Measurements from ENCODE around the gene CGB8. TPM values are rescaled to one million over a fixed set of nuclear protein-coding genes. Genes with fewer than 3 reads are reported as not detected.
"Not testable (repeated sequence)": the region's sequence is repeated elsewhere in the genome, so short reads cannot be mapped to it uniquely, and the experiment has no call there.

The CGB8 gene
- total and polyA plus RNA-seq, 4 donors = not detected

DNA sequence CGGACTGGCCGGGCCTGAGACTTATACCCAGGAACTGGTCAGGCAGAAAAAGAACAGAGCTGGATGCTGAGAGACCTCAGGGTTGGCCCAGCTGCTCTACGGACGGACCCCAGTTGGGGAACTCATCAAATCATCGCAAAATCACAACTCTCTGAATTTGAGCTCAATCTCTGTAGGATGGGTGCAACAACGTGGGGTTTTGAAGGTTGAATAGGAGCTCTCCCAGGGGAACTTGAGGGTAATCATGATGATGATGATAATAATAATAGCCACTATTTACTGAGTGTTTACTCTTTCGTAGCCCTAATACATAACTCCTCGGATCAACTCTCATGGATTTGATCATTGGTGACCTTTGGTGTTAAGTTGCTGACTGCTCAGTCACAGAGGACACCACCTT, 18.6 kb downstream of the CGB8 start:
- not testable (repeated sequence) for H3K9ac ChIP-seq (ENCODE audit: insufficient read depth in 1 of 2, low read length in 2 of 2); H3K4me3 ChIP-seq; H3K9me3 ChIP-seq (ENCODE audit: control insufficient read depth in 4 of 4, insufficient read depth in 3 of 4, low read length in 3 of 4); DNase-seq; H3K4me1 ChIP-seq (ENCODE audit: control insufficient read depth in 5 of 5, insufficient read depth in 5 of 5, low read length in 5 of 5); ATAC-seq (ENCODE audit: insufficient read depth, low FRiP score); H3K27ac ChIP-seq (ENCODE audit: low read depth in 1 of 2, low read length in 1 of 2); H3K36me3 ChIP-seq (ENCODE audit: control insufficient read depth in 4 of 4, insufficient read depth in 4 of 4, low read length in 4 of 4); H3K27me3 ChIP-seq (ENCODE audit: control insufficient read depth in 3 of 3, insufficient read depth in 3 of 3, low read length in 2 of 3)
- 91 to 94% methylated on average over 3 to 5 of the region's 8 CpGs for WGBS, 2 donors

DNA sequence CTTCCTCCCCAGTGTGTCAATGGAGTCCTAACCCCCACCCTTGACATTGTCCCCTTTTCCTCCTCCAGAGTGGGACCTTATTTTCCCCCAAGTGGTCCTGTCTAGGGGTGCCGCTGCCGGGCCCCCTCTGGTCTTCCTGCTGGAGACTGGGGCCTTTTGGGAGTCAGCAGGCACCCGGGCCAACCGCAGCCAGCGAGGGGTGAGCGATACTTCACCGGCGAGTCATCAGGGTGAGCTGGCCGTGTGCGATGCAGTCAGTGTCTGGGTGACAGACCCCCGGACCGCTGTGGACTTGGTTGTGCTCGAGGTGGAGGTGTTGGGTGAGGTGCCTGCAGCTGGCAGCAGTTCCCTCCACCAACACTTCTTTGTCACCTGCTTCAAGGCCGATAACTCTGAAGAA, 19.2 kb downstream of the CGB8 start:
- DNase-seq; H3K9ac ChIP-seq (ENCODE audit: insufficient read depth in 1 of 2, low read length in 2 of 2); H3K4me3 ChIP-seq; H3K27ac ChIP-seq (ENCODE audit: low read depth in 1 of 2, low read length in 1 of 2); H3K36me3 ChIP-seq (ENCODE audit: control insufficient read depth in 4 of 4, insufficient read depth in 4 of 4, low read length in 4 of 4); H3K9me3 ChIP-seq (ENCODE audit: control insufficient read depth in 4 of 4, insufficient read depth in 3 of 4, low read length in 3 of 4); H3K27me3 ChIP-seq (ENCODE audit: control insufficient read depth in 3 of 3, insufficient read depth in 3 of 3, low read length in 2 of 3); H3K4me1 ChIP-seq (ENCODE audit: control insufficient read depth in 5 of 5, insufficient read depth in 5 of 5, low read length in 5 of 5); ATAC-seq (ENCODE audit: insufficient read depth, low FRiP score): not testable (repeated sequence)
- WGBS, 2 donors = 86 to 95% methylated on average over 14 of the region's 14 CpGs

DNA sequence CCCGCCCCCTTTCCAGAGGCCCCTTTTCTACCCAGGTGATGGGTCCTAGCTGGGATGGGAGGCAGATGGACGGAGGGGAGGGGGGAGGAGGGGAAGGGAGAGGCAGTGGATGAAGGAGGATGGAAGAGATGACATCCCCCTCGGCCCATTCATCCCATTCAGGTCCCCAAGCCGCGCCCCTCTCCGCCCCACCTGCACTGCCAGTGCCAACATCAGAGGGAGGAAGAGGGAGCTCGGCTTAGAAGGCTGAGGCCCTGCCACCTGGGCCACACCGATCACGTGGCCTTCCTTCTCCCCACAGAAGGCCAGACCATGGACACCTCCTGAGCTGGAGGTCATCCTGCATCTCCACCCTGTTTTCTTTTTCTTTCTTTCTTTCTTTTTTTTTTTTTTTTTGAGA, 20.2 kb downstream of the CGB8 start:
- WGBS, 2 donors = 68 to 82% methylated on average over 8 to 9 of the region's 9 CpGs
- H3K9ac ChIP-seq (ENCODE audit: insufficient read depth in 1 of 2, low read length in 2 of 2); H3K27me3 ChIP-seq (ENCODE audit: control insufficient read depth in 3 of 3, insufficient read depth in 3 of 3, low read length in 2 of 3); DNase-seq; H3K4me3 ChIP-seq; H3K36me3 ChIP-seq (ENCODE audit: control insufficient read depth in 4 of 4, insufficient read depth in 4 of 4, low read length in 4 of 4); H3K9me3 ChIP-seq (ENCODE audit: control insufficient read depth in 4 of 4, insufficient read depth in 3 of 4, low read length in 3 of 4); H3K4me1 ChIP-seq (ENCODE audit: control insufficient read depth in 5 of 5, insufficient read depth in 5 of 5, low read length in 5 of 5); ATAC-seq (ENCODE audit: insufficient read depth, low FRiP score); H3K27ac ChIP-seq (ENCODE audit: low read depth in 1 of 2, low read length in 1 of 2): not testable (repeated sequence)

DNA sequence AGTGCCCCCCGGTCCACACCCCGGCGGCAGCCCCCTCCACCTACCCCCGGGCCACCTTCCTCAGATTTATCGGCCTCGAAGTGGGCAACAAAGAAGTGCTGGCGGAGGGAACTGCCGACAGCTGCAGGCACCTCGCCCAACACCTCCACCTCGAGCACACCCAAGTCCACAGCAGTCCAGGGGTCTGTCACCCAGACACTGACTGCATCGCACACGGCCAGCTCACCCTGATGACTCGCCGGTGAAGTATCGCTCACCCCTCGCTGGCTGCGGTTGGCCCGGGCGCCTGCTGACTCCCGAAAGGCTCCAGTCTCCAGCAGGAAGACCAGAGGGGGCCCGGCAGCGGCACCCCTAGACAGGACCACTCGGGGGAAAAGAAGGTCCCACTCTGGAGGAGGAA, 23.3 kb downstream of the CGB8 start:
- H3K27me3 ChIP-seq (ENCODE audit: control insufficient read depth in 3 of 3, insufficient read depth in 3 of 3, low read length in 2 of 3) = peaks cover 0 to 11% (median 7%) of the 10 kb centered on the region in 3 donors
- not testable (repeated sequence) for H3K9ac ChIP-seq (ENCODE audit: insufficient read depth in 1 of 2, low read length in 2 of 2); H3K4me3 ChIP-seq; H3K27ac ChIP-seq (ENCODE audit: low read depth in 1 of 2, low read length in 1 of 2); ATAC-seq (ENCODE audit: insufficient read depth, low FRiP score); H3K36me3 ChIP-seq (ENCODE audit: control insufficient read depth in 4 of 4, insufficient read depth in 4 of 4, low read length in 4 of 4); H3K9me3 ChIP-seq (ENCODE audit: control insufficient read depth in 4 of 4, insufficient read depth in 3 of 4, low read length in 3 of 4); H3K4me1 ChIP-seq (ENCODE audit: control insufficient read depth in 5 of 5, insufficient read depth in 5 of 5, low read length in 5 of 5); DNase-seq
- WGBS, 2 donors = 83 to 90% methylated on average over 21 to 23 of the region's 23 CpGs

DNA sequence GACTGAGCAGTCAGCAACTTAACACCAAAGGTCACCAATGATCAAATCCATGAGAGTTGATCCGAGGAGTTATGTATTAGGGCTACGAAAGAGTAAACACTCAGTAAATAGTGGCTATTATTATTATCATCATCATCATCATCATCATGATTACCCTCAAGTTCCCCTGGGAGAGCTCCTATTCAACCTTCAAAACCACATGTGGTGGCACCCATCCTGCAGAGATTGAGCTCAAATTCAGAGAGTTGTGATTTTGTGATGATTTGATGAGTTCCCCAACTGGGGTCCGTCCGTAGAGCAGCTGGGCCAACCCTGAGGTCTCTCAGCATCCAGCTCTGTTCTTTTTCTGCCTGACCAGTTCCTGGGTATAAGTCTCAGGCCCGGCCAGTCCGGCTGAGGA, 23.8 kb downstream of the CGB8 start:
- DNase-seq; ATAC-seq (ENCODE audit: insufficient read depth, low FRiP score); H3K4me1 ChIP-seq (ENCODE audit: control insufficient read depth in 5 of 5, insufficient read depth in 5 of 5, low read length in 5 of 5); H3K36me3 ChIP-seq (ENCODE audit: control insufficient read depth in 4 of 4, insufficient read depth in 4 of 4, low read length in 4 of 4); H3K9ac ChIP-seq (ENCODE audit: insufficient read depth in 1 of 2, low read length in 2 of 2); H3K4me3 ChIP-seq; H3K27ac ChIP-seq (ENCODE audit: low read depth in 1 of 2, low read length in 1 of 2); H3K9me3 ChIP-seq (ENCODE audit: control insufficient read depth in 4 of 4, insufficient read depth in 3 of 4, low read length in 3 of 4): not testable (repeated sequence)
- H3K27me3 ChIP-seq (ENCODE audit: control insufficient read depth in 3 of 3, insufficient read depth in 3 of 3, low read length in 2 of 3) = peaks cover 0 to 15% (median 12%) of the 10 kb centered on the region in 3 donors
- 81 to 90% methylated on average over 3 of the region's 6 CpGs for WGBS, 2 donors

DNA sequence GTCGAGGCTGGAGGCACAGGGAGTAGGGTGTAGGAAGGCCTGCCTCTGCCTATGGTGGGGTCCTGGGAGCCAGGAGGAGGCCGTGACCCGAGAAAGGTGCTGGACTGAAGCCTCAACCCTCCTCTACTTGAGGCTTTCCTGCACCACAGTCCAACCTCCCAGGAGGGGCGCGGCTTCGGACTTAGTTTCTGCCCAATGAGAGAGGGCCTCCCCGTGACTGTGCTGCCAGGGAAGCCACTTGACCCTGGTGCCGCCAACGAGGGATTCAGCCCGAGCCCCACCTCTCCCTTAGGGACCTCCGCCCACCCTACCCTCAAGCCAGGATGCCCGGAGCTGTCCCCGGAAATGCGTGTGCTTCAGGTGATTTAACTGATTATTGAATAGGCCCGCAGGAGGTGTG, 24.7 kb downstream of the CGB8 start, which contains the start of gene CGB3:
CGB3 (minus strand) TSS at position 101 of the 400 bp plus-strand sequence. CDS start 362 bp downstream, outside the sequence.
- not testable (repeated sequence) for H3K4me1 ChIP-seq (ENCODE audit: control insufficient read depth in 5 of 5, insufficient read depth in 5 of 5, low read length in 5 of 5); H3K9me3 ChIP-seq (ENCODE audit: control insufficient read depth in 4 of 4, insufficient read depth in 3 of 4, low read length in 3 of 4); H3K9ac ChIP-seq (ENCODE audit: insufficient read depth in 1 of 2, low read length in 2 of 2); ATAC-seq (ENCODE audit: insufficient read depth, low FRiP score); H3K36me3 ChIP-seq (ENCODE audit: control insufficient read depth in 4 of 4, insufficient read depth in 4 of 4, low read length in 4 of 4); H3K4me3 ChIP-seq; H3K27ac ChIP-seq (ENCODE audit: low read depth in 1 of 2, low read length in 1 of 2); DNase-seq
- WGBS, 2 donors = 64 to 74% methylated on average over 10 to 13 of the region's 15 CpGs
- H3K27me3 ChIP-seq (ENCODE audit: control insufficient read depth in 3 of 3, insufficient read depth in 3 of 3, low read length in 2 of 3) = peaks cover 0 to 20% (median 12%) of the 10 kb centered on the region in 3 donors
